HCT116 (cell line): ENCODE data around the gene TSPAN10. TPM values are rescaled to one million over a fixed set of nuclear protein-coding genes. Genes with fewer than 3 reads are reported as not detected.

Experiments used
- ATAC-seq: fragments of 200-7000 bp; cut with Tn5 transposase; 2 replicates; pipeline ENCODE4 v1.9.1; 2020; ENCODE audit warnings: mild to moderate bottlenecking, moderate library complexity
- BruUV-seq: library from RNA; stranded (reverse); fragments of 400-500 nt; replicated peaks from 2 replicates; lab custom pipeline; 2021; lab: Mats Ljungman, UMichigan
- CTCF ChIA-PET: fragments of 300-600 bp; sonication (Branson Sonifier 250); formaldehyde crosslinking; loops from one replicate; lab custom pipeline; 2021; ENCODE audit warnings: antibody characterized with exemption; lab: Charles Lee
- POLR2A ChIA-PET: fragments of 300-600, 350-600 bp; sonication (Branson Sonifier 250); formaldehyde crosslinking; loops from one replicate; lab custom pipeline; 2021; ENCODE audit warnings: antibody characterized with exemption; lab: Charles Lee
- RAD21 ChIA-PET, 2 experiments: fragments of 300-600 bp; sonication (Branson Sonifier 250); formaldehyde crosslinking; loops; one replicate each; lab custom pipeline; 2023; ENCODE audit warnings: low total read pairs in 2 of 2; ENCODE audit not compliant: uncharacterized antibody in 2 of 2, unreplicated experiment in 2 of 2, low non-redundant PET in 1 of 2; lab: Charles Lee
- DNase-seq: peaks from one replicate; pipeline ENCODE4 v3.0.0-alpha.2; 2010; ENCODE audit warnings: low read depth, low spot score
- H2AFZ ChIP-seq: fragments of 200-600 bp; shearing (Covaris generic), sonication (generic); 2 replicates; pipeline ENCODE4 v1.6.1; 2017; ENCODE audit warnings: low read depth, mixed run types, mixed read lengths, antibody characterized with exemption, low read length; ENCODE audit not compliant: poor library complexity, severe bottlenecking
- H3K27ac ChIP-seq: 2 replicates; pipeline ENCODE4 v1.5.1; 2012; ENCODE audit warnings: low read depth, low read length
- H3K27me3 ChIP-seq: fragments of 200-600 bp; sonication (generic); 2 replicates; pipeline ENCODE4 v1.6.1; 2016; ENCODE audit warnings: mixed run types, low read length, mixed read lengths; ENCODE audit not compliant: insufficient read depth
- H3K36me3 ChIP-seq, 2 experiments: fragments of 200-500 bp in 1 of 2; fragments of 200-600 bp in 1 of 2; sonication (Bioruptor generic) in 1 of 2; sonication (generic) in 1 of 2; 2 replicates each; pipeline versions ENCODE4 v1.5.1 to v1.6.1; 2014 to 2016; ENCODE audit warnings: low read length in 2 of 2, inconsistent platforms in 1 of 2, mixed read lengths in 1 of 2, mixed run types in 1 of 2; ENCODE audit not compliant: insufficient read depth in 2 of 2, control insufficient read depth in 1 of 2
- H3K4me1 ChIP-seq, 2 experiments: fragments of 200-600 bp in 1 of 2; sonication (generic) in 1 of 2; 2 replicates each; pipeline versions ENCODE4 v1.5.1 to v1.6.1; 2012 to 2017; ENCODE audit warnings: low read length in 2 of 2, inconsistent platforms in 1 of 2, mild to moderate bottlenecking in 1 of 2, mixed read lengths in 1 of 2, mixed run types in 1 of 2, moderate library complexity in 1 of 2; ENCODE audit not compliant: insufficient read depth in 2 of 2, control insufficient read depth in 1 of 2
- H3K4me2 ChIP-seq: fragments of 200-600 bp; sonication (generic); 2 replicates; pipeline ENCODE4 v1.6.1; 2017; ENCODE audit warnings: mixed run types, low read length, mixed read lengths
- H3K4me3 ChIP-seq, 2 experiments: fragments of 200-600 bp in 1 of 2; sonication (generic) in 1 of 2; replicated peaks in 1 of 2; 2 replicates each; pipeline ENCODE4 v1.5.1; 2011 to 2016; ENCODE audit warnings: low read length in 2 of 2, control low read depth in 1 of 2, low read depth in 1 of 2, mild to moderate bottlenecking in 1 of 2, mixed read lengths in 1 of 2, mixed run types in 1 of 2
- H3K79me2 ChIP-seq: fragments of 200-600 bp; sonication (generic); 2 replicates; pipeline ENCODE4 v1.6.1; 2017; ENCODE audit warnings: mild to moderate bottlenecking, mixed run types, low read length, moderate library complexity, mixed read lengths; ENCODE audit not compliant: insufficient read depth
- H3K9ac ChIP-seq: fragments of 200-600 bp; sonication (generic); 2 replicates; pipeline ENCODE4 v1.6.1; 2016; ENCODE audit warnings: low read length, mixed read lengths
- H3K9me2 ChIP-seq: fragments of 200-600 bp; sonication (generic), shearing (Covaris generic); 2 replicates; pipeline ENCODE4 v1.6.1; 2017; ENCODE audit warnings: mixed run types, mild to moderate bottlenecking, moderate library complexity; ENCODE audit not compliant: insufficient read depth
- H3K9me3 ChIP-seq, 2 experiments: fragments of 200-500 bp in 1 of 2; fragments of 200-600 bp in 1 of 2; sonication (Bioruptor generic) in 1 of 2; sonication (generic) in 1 of 2; 2 replicates each; pipeline ENCODE4 v1.6.1; 2014 to 2017; ENCODE audit warnings: low read length in 2 of 2, mixed read lengths in 2 of 2, inconsistent platforms in 1 of 2, low read depth in 1 of 2, mild to moderate bottlenecking in 1 of 2, mixed run types in 1 of 2, moderate library complexity in 1 of 2; ENCODE audit not compliant: control insufficient read depth in 1 of 2, insufficient read depth in 1 of 2
- H4K20me1 ChIP-seq: fragments of 200-600 bp; sonication (generic), shearing (Covaris generic); 2 replicates; pipeline ENCODE4 v1.6.1; 2017; ENCODE audit warnings: mixed run types, mild to moderate bottlenecking, moderate library complexity; ENCODE audit not compliant: insufficient read depth
- CBX3 ChIP-seq: IDR thresholded peaks from 2 replicates; pipeline ENCODE4 v1.6.1; 2012; ENCODE audit warnings: low read depth
- CEBPB ChIP-seq: IDR thresholded peaks from 2 replicates; pipeline ENCODE4 v1.6.1; 2012; ENCODE audit warnings: low read depth
- EGR1 ChIP-seq: IDR thresholded peaks from 2 replicates; pipeline ENCODE4 v1.6.1; 2012; ENCODE audit warnings: low read depth
- JUND ChIP-seq: IDR thresholded peaks from 2 replicates; pipeline ENCODE4 v1.6.1; 2012
- POLR2AphosphoS5 ChIP-seq: IDR thresholded peaks from 2 replicates; pipeline ENCODE4 v1.6.1; 2011; ENCODE audit warnings: mild to moderate bottlenecking, low read depth, low read length, moderate library complexity
- SRF ChIP-seq: IDR thresholded peaks from 2 replicates; pipeline ENCODE4 v1.6.1; 2012; ENCODE audit warnings: low read depth
- intact Hi-C: fragments of 100-400 bp; cut with micrococcal nuclease; formaldehyde crosslinking; loops from 2 replicates; pipeline ENCODE4 v1.10.0; 2022
- total RNA-seq: library from RNA; stranded (reverse); gene quantifications from one replicate; pipeline ENCODE4 v1.2.1, GENCODE V29; 2021; ENCODE audit not compliant: unreplicated experiment
- TF ChIP-seq, protein P1 (sequence below): IDR thresholded peaks from 2 replicates; pipeline ENCODE4 v1.6.1; 2012; ENCODE audit warnings: low read depth
- TF ChIP-seq, protein P2 (sequence below): IDR thresholded peaks from 2 replicates; pipeline ENCODE4 v1.6.1; 2012

TSPAN10 gene
- total RNA-seq, 1 experiment from 2014 or later = 2.3 TPM

DNA sequence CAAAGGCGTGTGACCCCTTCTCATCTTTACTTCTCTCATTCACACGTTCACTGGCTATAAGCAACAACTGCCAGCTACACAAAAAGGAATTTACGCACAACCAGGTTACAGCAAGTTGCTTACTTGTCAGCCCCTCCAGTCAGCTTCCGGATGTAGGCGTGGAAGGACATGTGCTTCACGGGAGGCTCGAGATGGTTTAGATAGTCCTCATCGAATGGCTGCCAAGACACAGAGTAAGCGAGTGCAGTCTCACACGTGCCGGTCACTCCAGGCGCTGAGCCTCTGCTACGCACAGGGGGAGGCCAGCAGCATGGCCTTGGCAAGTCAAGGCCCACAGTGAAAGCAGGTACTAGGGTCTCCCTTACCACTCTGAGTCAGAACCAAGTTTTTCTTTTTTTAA is 28.4 kb upstream of the TSPAN10 start:
- H3K79me2 ChIP-seq = peaks cover 77% of the 10 kb centered on the region
- intact Hi-C loops = no loop called here
- ChIA-PET CTCF (no interaction called here), POLR2A (no interaction called here), RAD21 (no interaction called here)
- H3K27me3 ChIP-seq = no peaks in the 10 kb centered on the region
- DNase-seq (no peak), ATAC-seq (no peak)
- no TSS peak for BruUV-seq
- no peak overlapping the region for H2AFZ ChIP-seq
- H3K9ac ChIP-seq = no peak overlapping the region
- H3K9me3 ChIP-seq = no peaks in the 10 kb centered on the region
- no peak for TF ChIP-seq EGR1
- TF ChIP-seq SRF = no peak
- TF ChIP-seq CBX3 = no peak
- TF ChIP-seq, protein P1, sequence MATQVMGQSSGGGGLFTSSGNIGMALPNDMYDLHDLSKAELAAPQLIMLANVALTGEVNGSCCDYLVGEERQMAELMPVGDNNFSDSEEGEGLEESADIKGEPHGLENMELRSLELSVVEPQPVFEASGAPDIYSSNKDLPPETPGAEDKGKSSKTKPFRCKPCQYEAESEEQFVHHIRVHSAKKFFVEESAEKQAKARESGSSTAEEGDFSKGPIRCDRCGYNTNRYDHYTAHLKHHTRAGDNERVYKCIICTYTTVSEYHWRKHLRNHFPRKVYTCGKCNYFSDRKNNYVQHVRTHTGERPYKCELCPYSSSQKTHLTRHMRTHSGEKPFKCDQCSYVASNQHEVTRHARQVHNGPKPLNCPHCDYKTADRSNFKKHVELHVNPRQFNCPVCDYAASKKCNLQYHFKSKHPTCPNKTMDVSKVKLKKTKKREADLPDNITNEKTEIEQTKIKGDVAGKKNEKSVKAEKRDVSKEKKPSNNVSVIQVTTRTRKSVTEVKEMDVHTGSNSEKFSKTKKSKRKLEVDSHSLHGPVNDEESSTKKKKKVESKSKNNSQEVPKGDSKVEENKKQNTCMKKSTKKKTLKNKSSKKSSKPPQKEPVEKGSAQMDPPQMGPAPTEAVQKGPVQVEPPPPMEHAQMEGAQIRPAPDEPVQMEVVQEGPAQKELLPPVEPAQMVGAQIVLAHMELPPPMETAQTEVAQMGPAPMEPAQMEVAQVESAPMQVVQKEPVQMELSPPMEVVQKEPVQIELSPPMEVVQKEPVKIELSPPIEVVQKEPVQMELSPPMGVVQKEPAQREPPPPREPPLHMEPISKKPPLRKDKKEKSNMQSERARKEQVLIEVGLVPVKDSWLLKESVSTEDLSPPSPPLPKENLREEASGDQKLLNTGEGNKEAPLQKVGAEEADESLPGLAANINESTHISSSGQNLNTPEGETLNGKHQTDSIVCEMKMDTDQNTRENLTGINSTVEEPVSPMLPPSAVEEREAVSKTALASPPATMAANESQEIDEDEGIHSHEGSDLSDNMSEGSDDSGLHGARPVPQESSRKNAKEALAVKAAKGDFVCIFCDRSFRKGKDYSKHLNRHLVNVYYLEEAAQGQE = no peak
- TF ChIP-seq, protein P2, sequence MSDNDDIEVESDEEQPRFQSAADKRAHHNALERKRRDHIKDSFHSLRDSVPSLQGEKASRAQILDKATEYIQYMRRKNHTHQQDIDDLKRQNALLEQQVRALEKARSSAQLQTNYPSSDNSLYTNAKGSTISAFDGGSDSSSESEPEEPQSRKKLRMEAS = no peak
- TF ChIP-seq JUND = no peak
- TF ChIP-seq POLR2AphosphoS5 = no peak
- TF ChIP-seq CEBPB = no peak
- H3K4me2 ChIP-seq = no peak overlapping the region
- no peak overlapping the region for H3K27ac ChIP-seq
- no peaks in the 10 kb centered on the region for H3K4me1 ChIP-seq
- no peaks in the 10 kb centered on the region; the same call in 1 of the 2 replicates for H4K20me1 ChIP-seq
- H3K9me2 ChIP-seq = no peaks in the 10 kb centered on the region
- no peak overlapping the region for H3K4me3 ChIP-seq
- H3K36me3 ChIP-seq = peaks cover 51 to 66% of the 10 kb centered on the region in 2 experiments
